HepG2 (cell line): ENCODE data around the gene CLDN7. TPM values are rescaled to one million over a fixed set of nuclear protein-coding genes. Genes with fewer than 3 reads are reported as not detected.

Experiments
- BCL6 ChIP-seq: IDR thresholded peaks from 2 replicates; pipeline ENCODE4 v1.6.1; 2016; ENCODE audit warnings: missing genetic modification reagents, missing compliant biosample characterization
- ELF3 ChIP-seq: IDR thresholded peaks from 2 replicates; pipeline ENCODE4 v1.6.1; 2016; ENCODE audit warnings: missing genetic modification reagents, missing compliant biosample characterization
- ERF ChIP-seq: IDR thresholded peaks from 2 replicates; pipeline ENCODE4 v1.6.1; 2018; ENCODE audit warnings: missing biosample characterization, missing genetic modification reagents
- HNRNPK ChIP-seq: fragments of 200-400 bp; formaldehyde crosslinking; IDR thresholded peaks from 2 replicates; pipeline ENCODE4 v1.6.1; 2018; ENCODE audit warnings: low read length, low read depth, moderate library complexity, mild to moderate bottlenecking; ENCODE audit not compliant: poor library complexity, severe bottlenecking
- HNRNPLL ChIP-seq: fragments of 200-400 bp; formaldehyde crosslinking; IDR thresholded peaks from 2 replicates; pipeline ENCODE4 v1.6.1; 2017; ENCODE audit warnings: mild to moderate bottlenecking, low read depth, low read length; ENCODE audit not compliant: poor library complexity, severe bottlenecking
- MAZ ChIP-seq, 2 experiments: sonication (generic) in 1 of 2; formaldehyde crosslinking in 1 of 2; IDR thresholded peaks; 2 replicates each; pipeline versions ENCODE4 v1.5.0 to v1.6.1; 2012 to 2020; ENCODE audit warnings: low read depth in 2 of 2, mild to moderate bottlenecking in 2 of 2, borderline replicate concordance in 1 of 2, improper control_type of control experiment in 1 of 2, low read length in 1 of 2, missing genetic modification reagents in 1 of 2, moderate library complexity in 1 of 2
- NKX3-1 ChIP-seq: sonication (generic); formaldehyde crosslinking; IDR thresholded peaks from 2 replicates; pipeline ENCODE4 v1.5.0; 2020; ENCODE audit warnings: missing genetic modification reagents
- TGIF2 ChIP-seq: IDR thresholded peaks from 2 replicates; pipeline ENCODE4 v1.6.1; 2016; ENCODE audit warnings: control low read depth, missing compliant biosample characterization
- YY1 ChIP-seq: IDR thresholded peaks from 2 replicates; pipeline ENCODE4 v1.6.1; 2011; ENCODE audit warnings: low read length, low read depth, moderate library complexity, mild to moderate bottlenecking; ENCODE audit not compliant: insufficient read depth, insufficient replicate concordance
- ZC3H4 ChIP-seq: sonication (generic); formaldehyde crosslinking; IDR thresholded peaks from 2 replicates; pipeline ENCODE4 v1.4.0; 2020; ENCODE audit warnings: missing genetic modification reagents, borderline replicate concordance
- ZNF563 ChIP-seq: sonication (generic); formaldehyde crosslinking; IDR thresholded peaks from 2 replicates; pipeline ENCODE4 v1.8.0; 2022; ENCODE audit warnings: mild to moderate bottlenecking, moderate library complexity, missing genetic modification reagents
- ZNF781 ChIP-seq: sonication (generic); formaldehyde crosslinking; IDR thresholded peaks from 2 replicates; pipeline ENCODE4 v1.5.1; 2020; ENCODE audit warnings: borderline replicate concordance, mild to moderate bottlenecking, missing genetic modification reagents; ENCODE audit errors: not compliant biosample characterization
- polyA plus RNA-seq, 8 experiments: library from polyadenylated mRNA; depleted of rRNA in 3 of 8; stranded (reverse) in 7 of 8; unstranded in 1 of 8; fragments of >200 nt; fragmentation: Illumina TruSeq in 4 of 8; extraction: Trizol in 4 of 8; gene quantifications; 2 replicates each; pipeline versions ENCODE4 v1.2.1 to v1.2.3, GENCODE V29; 2011 to 2016; ENCODE audit warnings: low read depth in 4 of 8, missing spikeins in 1 of 8, mixed read lengths in 1 of 8; ENCODE audit not compliant: insufficient read depth in 1 of 8
- total RNA-seq, 5 experiments: library from RNA; depleted of rRNA; stranded (reverse); fragments of >200 nt; fragmentation: Illumina TruSeq; extraction: Trizol; gene quantifications; 2 replicates each; pipeline ENCODE4 v1.2.3, GENCODE V29; 2016; ENCODE audit warnings: low read depth in 1 of 5
- TF ChIP-seq, protein P1 (sequence below): sonication (generic); formaldehyde crosslinking; IDR thresholded peaks from 2 replicates; pipeline ENCODE4 v1.5.1; 2020; ENCODE audit warnings: mild to moderate bottlenecking, moderate library complexity, missing genetic modification reagents
- TF ChIP-seq, protein P2 (sequence below): IDR thresholded peaks from 2 replicates; pipeline ENCODE4 v1.6.1; 2016; ENCODE audit warnings: missing compliant biosample characterization, missing genetic modification reagents, borderline replicate concordance
- TF ChIP-seq, protein P3 (sequence below): sonication (generic); formaldehyde crosslinking; IDR thresholded peaks from 2 replicates; pipeline ENCODE4 v1.4.0; 2020; ENCODE audit warnings: mild to moderate bottlenecking, missing genetic modification reagents
- TF ChIP-seq, protein P4 (sequence below): sonication (generic); formaldehyde crosslinking; IDR thresholded peaks from 2 replicates; pipeline ENCODE4 v1.4.0; 2020; ENCODE audit warnings: missing genetic modification reagents
- TF ChIP-seq, protein P5 (sequence below): sonication (generic); formaldehyde crosslinking; IDR thresholded peaks from 2 replicates; pipeline ENCODE4 v1.4.0; 2020; ENCODE audit warnings: missing genetic modification reagents

The CLDN7 gene
- total and polyA plus RNA-seq, 2 of the 13 experiments (the other 11 are each of a cell fraction or from before 2014, with no cell fraction given), result not detected

DNA sequence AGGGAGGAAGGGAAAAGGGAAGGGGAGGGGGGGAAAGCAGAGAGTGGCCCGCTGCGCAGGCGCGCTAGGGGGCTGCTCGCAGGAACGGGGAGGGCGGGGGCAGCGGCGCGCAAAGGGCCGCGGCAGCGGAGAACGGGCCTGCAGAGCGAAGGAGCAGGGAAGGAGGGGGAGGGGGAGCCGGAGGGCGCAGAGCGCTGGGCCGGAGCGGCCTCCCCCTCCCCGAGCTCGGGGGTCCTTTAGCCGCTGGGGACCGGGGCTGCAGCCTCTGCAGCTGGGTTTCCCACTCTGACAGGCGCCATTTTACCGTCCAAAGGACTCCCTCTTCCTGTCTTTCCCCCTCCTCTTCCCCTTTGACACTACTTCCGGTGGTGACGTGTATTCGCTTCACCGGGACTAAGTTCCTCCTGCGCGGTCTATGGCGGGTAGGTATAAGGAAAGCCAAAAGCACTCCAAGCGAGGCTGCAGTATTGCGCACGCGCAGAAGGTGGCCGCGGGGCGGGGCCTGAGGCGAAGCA is 10.6 kb downstream of the CLDN7 start, which contains the start of gene CTDNEP1 (continued):
- TF ChIP-seq, protein P1, sequence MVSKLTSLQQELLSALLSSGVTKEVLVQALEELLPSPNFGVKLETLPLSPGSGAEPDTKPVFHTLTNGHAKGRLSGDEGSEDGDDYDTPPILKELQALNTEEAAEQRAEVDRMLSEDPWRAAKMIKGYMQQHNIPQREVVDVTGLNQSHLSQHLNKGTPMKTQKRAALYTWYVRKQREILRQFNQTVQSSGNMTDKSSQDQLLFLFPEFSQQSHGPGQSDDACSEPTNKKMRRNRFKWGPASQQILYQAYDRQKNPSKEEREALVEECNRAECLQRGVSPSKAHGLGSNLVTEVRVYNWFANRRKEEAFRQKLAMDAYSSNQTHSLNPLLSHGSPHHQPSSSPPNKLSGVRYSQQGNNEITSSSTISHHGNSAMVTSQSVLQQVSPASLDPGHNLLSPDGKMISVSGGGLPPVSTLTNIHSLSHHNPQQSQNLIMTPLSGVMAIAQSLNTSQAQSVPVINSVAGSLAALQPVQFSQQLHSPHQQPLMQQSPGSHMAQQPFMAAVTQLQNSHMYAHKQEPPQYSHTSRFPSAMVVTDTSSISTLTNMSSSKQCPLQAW (CRISPR knock-in tag), result no peak
- TF ChIP-seq MAZ (IDR thresholded peaks at IDR 0.05; ENCODE audit: borderline replicate concordance, low read depth, low read length) (peak; percentile 25), MAZ (CRISPR knock-in tag; IDR thresholded peaks at IDR 0.05; ENCODE audit: low read depth) (peak; percentile 26; the same call in 1 of the 2 replicates), ZNF781 (peak; percentile 8), BCL6 (CRISPR knock-in tag) (0 out of 2 replicates have a peak, but pooled peaks have one; percentile 17), ZNF563 (CRISPR knock-in tag) (no peak), HNRNPK (peak; percentile 100), NKX3-1 (CRISPR knock-in tag) (0 out of 2 replicates have a peak, but pooled peaks have one; percentile 33), HNRNPLL (peak; percentile 83), ZC3H4 (CRISPR knock-in tag) (0 out of 2 replicates have a peak, but pooled peaks have one; percentile 3), ELF3 (CRISPR knock-in tag) (peak; percentile 56; the same call in 1 of the 2 replicates), TGIF2 (0 out of 2 replicates have a peak, but pooled peaks have one; percentile 13), YY1 (peak; percentile 96), ERF (CRISPR knock-in tag) (peak; percentile 39; the same call in 1 of the 2 replicates)
- TF ChIP-seq, protein P2, sequence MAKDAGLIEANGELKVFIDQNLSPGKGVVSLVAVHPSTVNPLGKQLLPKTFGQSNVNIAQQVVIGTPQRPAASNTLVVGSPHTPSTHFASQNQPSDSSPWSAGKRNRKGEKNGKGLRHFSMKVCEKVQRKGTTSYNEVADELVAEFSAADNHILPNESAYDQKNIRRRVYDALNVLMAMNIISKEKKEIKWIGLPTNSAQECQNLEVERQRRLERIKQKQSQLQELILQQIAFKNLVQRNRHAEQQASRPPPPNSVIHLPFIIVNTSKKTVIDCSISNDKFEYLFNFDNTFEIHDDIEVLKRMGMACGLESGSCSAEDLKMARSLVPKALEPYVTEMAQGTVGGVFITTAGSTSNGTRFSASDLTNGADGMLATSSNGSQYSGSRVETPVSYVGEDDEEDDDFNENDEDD, result peak; percentile 63; the same call in 1 of the 2 replicates
- TF ChIP-seq, protein P3, sequence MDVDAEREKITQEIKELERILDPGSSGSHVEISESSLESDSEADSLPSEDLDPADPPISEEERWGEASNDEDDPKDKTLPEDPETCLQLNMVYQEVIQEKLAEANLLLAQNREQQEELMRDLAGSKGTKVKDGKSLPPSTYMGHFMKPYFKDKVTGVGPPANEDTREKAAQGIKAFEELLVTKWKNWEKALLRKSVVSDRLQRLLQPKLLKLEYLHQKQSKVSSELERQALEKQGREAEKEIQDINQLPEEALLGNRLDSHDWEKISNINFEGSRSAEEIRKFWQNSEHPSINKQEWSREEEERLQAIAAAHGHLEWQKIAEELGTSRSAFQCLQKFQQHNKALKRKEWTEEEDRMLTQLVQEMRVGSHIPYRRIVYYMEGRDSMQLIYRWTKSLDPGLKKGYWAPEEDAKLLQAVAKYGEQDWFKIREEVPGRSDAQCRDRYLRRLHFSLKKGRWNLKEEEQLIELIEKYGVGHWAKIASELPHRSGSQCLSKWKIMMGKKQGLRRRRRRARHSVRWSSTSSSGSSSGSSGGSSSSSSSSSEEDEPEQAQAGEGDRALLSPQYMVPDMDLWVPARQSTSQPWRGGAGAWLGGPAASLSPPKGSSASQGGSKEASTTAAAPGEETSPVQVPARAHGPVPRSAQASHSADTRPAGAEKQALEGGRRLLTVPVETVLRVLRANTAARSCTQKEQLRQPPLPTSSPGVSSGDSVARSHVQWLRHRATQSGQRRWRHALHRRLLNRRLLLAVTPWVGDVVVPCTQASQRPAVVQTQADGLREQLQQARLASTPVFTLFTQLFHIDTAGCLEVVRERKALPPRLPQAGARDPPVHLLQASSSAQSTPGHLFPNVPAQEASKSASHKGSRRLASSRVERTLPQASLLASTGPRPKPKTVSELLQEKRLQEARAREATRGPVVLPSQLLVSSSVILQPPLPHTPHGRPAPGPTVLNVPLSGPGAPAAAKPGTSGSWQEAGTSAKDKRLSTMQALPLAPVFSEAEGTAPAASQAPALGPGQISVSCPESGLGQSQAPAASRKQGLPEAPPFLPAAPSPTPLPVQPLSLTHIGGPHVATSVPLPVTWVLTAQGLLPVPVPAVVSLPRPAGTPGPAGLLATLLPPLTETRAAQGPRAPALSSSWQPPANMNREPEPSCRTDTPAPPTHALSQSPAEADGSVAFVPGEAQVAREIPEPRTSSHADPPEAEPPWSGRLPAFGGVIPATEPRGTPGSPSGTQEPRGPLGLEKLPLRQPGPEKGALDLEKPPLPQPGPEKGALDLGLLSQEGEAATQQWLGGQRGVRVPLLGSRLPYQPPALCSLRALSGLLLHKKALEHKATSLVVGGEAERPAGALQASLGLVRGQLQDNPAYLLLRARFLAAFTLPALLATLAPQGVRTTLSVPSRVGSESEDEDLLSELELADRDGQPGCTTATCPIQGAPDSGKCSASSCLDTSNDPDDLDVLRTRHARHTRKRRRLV (CRISPR knock-in tag), result no peak
- TF ChIP-seq, protein P4, sequence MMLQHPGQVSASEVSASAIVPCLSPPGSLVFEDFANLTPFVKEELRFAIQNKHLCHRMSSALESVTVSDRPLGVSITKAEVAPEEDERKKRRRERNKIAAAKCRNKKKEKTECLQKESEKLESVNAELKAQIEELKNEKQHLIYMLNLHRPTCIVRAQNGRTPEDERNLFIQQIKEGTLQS (CRISPR knock-in tag), result 0 out of 2 replicates have a peak, but pooled peaks have one; percentile 6
- TF ChIP-seq, protein P5, sequence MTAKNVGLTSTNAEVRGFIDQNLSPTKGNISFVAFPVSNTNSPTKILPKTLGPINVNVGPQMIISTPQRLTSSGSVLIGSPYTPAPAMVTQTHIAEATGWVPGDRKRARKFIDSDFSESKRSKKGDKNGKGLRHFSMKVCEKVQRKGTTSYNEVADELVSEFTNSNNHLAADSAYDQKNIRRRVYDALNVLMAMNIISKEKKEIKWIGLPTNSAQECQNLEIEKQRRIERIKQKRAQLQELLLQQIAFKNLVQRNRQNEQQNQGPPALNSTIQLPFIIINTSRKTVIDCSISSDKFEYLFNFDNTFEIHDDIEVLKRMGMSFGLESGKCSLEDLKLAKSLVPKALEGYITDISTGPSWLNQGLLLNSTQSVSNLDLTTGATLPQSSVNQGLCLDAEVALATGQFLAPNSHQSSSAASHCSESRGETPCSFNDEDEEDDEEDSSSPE, result peak; percentile 68
